Effector memory CD4-positive, alpha-beta T cell (primary cell): ENCODE measurements around the gene SKA3.

ENCODE experiments used
- DNase-seq, 3 donors: peaks; one replicate each; pipeline ENCODE4 v3.0.0-alpha.2; 2020
- H3K27ac ChIP-seq: 2 replicates; pipeline ENCODE4 v1.7.0; 2013; ENCODE audit warnings: mild to moderate bottlenecking, low read length, moderate library complexity; ENCODE audit not compliant: insufficient read depth, poor library complexity, severe bottlenecking
- H3K27me3 ChIP-seq: replicated peaks from 2 replicates; pipeline ENCODE4 v1.7.0; 2013; ENCODE audit warnings: mild to moderate bottlenecking, low read length; ENCODE audit not compliant: insufficient read depth, control insufficient read depth, poor library complexity, severe bottlenecking
- H3K36me3 ChIP-seq: 2 replicates; pipeline ENCODE4 v1.7.0; 2013; ENCODE audit warnings: mild to moderate bottlenecking, low read length, moderate library complexity; ENCODE audit not compliant: control insufficient read depth, insufficient read depth
- H3K4me1 ChIP-seq: 2 replicates; pipeline ENCODE4 v1.7.0; 2013; ENCODE audit warnings: low read length, mild to moderate bottlenecking; ENCODE audit not compliant: control insufficient read depth, insufficient read depth, poor library complexity, severe bottlenecking
- H3K4me3 ChIP-seq: 2 replicates; pipeline ENCODE4 v1.7.0; 2013; ENCODE audit warnings: low read length, low read depth, mild to moderate bottlenecking; ENCODE audit not compliant: insufficient read depth, poor library complexity, severe bottlenecking
- H3K9me3 ChIP-seq: 2 replicates; pipeline ENCODE4 v1.7.0; 2013; ENCODE audit warnings: mild to moderate bottlenecking, low read length, moderate library complexity; ENCODE audit not compliant: control insufficient read depth

SKA3 gene

DNA sequence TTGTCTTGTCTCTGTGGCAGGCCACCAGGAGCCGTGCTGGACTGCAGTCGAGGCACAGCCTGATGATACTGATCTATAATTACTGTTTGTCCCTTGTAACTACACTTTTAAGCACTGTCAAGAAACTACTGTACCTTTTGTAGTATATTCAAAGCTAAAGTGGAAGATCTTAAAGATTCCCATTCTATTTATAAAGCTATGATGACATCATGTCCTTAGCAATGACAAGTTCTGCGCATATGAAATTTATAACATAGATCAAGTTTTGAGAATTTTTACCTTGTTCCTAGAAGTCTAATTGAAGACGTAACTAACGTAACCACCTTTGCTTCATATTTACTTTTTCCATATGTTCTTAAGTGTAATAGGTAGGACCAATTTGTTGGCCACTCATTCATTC, 58.2 kb downstream of the SKA3 start:
- H3K27ac ChIP-seq: no peak overlapping the region
- no peaks in the 10 kb centered on the region for H3K36me3 ChIP-seq
- H3K4me3 ChIP-seq: no peak overlapping the region
- no peaks in the 10 kb centered on the region for H3K9me3 ChIP-seq
- H3K4me1 ChIP-seq: no peaks in the 10 kb centered on the region
- H3K27me3 ChIP-seq: no peaks in the 10 kb centered on the region
- DNase-seq: no peak

DNA sequence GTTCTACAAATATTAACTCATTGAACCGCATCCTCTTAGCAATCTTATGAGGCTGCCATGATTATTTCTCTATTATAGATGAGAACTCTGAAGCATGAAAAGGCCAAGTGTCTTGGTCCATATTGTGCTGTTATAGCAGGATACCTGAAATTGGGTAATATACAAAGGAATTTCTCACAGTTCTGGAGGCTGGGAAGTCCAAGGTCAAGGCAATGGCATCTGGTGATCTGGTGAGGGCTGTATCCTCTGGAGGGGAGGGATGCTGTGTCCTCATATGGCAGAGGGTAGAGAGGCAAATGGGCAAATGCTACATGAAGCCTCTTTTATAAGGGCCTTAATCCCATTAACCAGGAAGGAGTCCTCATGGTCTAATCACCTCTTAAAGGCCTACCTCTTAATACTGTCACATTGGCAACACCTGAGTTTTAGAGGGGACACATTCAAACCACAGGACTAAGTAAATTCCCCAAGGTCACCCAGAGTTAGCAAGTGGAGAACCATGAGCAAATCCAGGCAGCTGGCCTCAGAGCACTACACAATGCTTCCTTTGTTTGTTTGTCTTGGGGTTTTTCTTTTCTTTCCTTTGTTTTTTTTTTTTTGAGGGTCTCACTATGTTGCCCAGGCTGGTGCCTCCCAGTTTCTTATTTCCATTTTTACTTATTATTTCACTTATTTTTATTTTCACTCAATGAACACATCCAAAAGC, 59.1 kb downstream of the SKA3 start:
- Histone ChIP-seq H3K27ac (no peak overlapping the region), H3K36me3 (no peaks in the 10 kb centered on the region), H3K4me3 (no peak overlapping the region), H3K4me1 (no peaks in the 10 kb centered on the region), H3K27me3 (no peaks in the 10 kb centered on the region), H3K9me3 (no peaks in the 10 kb centered on the region)
- no peak for DNase-seq

DNA sequence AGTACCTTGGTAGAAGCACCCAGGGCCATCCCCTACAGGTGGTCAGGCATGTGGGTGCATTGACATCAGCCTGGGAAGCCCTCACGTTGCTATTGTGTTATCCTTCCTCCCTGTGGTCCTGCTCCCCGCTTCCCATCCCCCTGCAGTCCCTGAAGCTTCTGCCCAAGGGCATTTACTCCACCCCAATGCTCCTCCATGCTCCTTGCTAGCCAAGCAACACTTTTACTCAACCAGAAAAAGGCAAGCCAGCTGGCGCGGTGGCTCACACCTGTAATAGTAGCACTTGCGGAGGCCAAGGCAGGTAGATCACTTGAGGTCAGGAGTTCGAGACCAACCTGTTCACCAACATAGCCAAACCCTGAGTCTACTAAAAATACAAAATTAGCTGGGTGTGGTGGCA, 60.2 kb downstream of the SKA3 start:
- Histone ChIP-seq H3K27me3 (no peaks in the 10 kb centered on the region), H3K27ac (no peak overlapping the region), H3K4me3 (no peak overlapping the region), H3K36me3 (no peaks in the 10 kb centered on the region), H3K4me1 (no peaks in the 10 kb centered on the region), H3K9me3 (no peaks in the 10 kb centered on the region)
- DNase-seq: no peak

DNA sequence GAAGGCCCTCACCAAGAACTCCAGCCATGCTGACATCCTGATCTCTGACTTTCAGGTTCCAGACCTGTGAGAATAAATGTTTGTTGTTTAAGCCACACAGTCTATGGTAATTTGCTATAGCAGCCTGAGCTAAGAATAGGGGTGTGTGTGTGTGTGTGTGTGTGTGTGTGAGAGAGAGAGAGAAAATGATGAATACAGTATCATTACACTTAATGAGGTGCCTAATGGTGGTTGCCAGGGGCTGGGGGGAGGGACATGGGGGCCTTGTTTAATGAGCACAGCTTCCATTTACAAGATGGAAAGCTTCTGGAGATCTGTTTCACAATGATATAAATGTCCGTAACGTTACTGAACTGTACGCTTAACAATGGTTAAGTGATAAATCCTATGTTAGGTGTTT, 61.1 kb downstream of the SKA3 start:
- no peaks in the 10 kb centered on the region for H3K36me3 ChIP-seq
- H3K4me1 ChIP-seq: no peaks in the 10 kb centered on the region
- no peak overlapping the region for H3K4me3 ChIP-seq
- H3K27me3 ChIP-seq: no peaks in the 10 kb centered on the region
- H3K27ac ChIP-seq: no peak overlapping the region
- H3K9me3 ChIP-seq: no peaks in the 10 kb centered on the region
- DNase-seq: no peak

DNA sequence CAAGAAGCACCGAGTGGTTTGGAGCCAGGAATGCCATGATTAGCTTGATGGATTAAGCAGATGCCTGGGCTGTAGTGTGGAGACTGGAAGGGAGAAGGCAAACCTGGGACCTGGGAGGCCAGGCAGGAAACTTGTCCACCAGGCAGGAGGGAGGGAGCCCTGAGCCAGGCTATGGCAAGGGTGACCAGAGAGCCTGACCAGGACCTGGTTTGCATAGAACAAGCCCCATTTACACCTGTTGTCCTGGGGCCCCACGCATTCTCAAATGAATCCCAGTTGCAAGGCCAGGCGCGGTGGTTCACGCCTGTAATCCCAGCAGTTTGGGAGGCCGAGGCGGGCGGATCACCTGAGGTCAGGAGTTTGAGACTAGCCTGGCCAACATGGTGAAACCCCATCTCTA, 64.8 kb downstream of the SKA3 start:
- Histone ChIP-seq H3K36me3 (no peaks in the 10 kb centered on the region), H3K4me3 (no peak overlapping the region), H3K27ac (no peak overlapping the region), H3K9me3 (no peaks in the 10 kb centered on the region), H3K27me3 (no peaks in the 10 kb centered on the region), H3K4me1 (no peaks in the 10 kb centered on the region)
- no peak for DNase-seq

DNA sequence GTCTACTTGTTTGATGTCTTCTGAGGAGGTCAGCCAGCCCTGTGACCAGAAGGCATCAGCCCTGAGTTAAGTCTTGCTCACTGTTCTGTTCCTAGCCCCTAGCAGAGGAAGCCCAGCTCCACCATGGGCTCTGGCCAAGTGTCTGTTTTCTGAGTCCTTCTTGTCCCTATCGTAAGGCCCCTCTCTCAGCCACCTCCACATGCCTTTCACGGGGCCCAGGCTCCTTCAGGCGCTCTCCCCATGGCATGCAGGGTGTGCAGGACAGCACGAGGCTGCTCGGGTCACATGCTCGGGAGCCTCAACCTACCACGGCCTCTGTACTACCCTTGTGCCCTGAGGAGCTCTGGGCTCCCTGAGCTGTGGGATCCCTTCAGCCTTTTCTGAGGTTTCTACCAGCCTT, 67.2 kb downstream of the SKA3 start:
- H3K27me3 ChIP-seq: no peaks in the 10 kb centered on the region
- no peaks in the 10 kb centered on the region for H3K36me3 ChIP-seq
- H3K9me3 ChIP-seq: no peaks in the 10 kb centered on the region
- no peak for DNase-seq
- H3K27ac ChIP-seq: no peak overlapping the region
- H3K4me3 ChIP-seq: no peak overlapping the region
- no peaks in the 10 kb centered on the region for H3K4me1 ChIP-seq

DNA sequence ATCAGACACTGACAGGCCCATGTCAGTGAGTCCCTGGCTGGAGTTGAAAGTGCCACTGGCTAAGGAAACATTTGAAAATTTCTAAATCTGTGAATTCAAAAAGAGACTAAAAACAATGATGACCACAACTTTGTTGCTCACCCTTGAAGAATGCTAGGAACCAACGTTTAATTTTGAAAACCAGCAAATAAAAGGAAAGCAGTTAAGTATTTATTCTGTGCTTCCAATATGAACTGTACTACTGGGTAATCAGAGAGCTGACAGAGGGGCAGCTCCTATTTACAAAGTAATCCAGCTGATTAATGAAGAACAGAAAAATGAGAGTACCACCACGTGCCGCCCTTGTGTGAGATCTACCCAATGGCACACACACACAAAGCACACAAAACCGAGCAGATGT, 70.3 kb downstream of the SKA3 start:
- Histone ChIP-seq H3K36me3 (no peaks in the 10 kb centered on the region), H3K9me3 (no peaks in the 10 kb centered on the region), H3K27ac (no peak overlapping the region), H3K27me3 (no peaks in the 10 kb centered on the region), H3K4me3 (no peak overlapping the region), H3K4me1 (no peaks in the 10 kb centered on the region)
- no peak for DNase-seq

DNA sequence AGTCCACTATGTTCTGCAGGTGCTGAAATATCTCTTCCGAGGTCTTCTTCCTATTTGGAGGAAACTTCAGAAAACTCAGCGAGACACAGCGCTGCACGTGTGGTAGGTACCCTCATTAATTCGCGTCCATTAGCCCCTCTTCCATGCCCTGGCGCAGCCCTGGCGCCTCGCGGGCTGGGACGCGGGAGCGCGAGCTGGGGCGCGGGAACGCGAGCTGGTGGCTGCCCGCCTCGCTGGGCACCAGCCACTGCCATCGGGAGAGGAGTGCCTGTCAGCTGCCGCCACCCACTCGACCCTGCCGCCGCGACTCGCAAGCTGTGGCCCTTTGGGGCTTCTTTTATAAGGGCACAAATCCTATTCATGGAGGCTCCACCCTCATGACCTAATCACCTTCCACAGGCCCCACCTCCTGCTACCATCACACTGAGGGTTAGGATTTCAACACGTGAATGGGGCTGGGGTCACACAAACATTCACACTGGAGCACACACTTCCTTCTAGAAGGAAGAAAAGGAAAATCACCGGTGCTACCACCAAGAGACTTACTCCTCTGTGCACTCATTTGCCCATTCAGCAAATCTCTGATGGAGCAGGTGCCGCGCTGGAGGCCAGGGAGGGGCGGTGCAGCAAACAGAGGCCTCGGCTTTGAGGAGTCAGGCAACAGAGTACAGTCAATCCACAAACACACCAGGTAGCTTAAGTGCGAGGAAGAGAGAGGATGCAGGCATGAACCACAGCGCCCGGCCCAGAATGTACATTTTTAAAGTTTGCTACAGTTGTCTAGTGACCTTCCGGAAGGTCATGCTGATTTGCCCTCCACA, 71.9 kb downstream of the SKA3 start:
- no peak for DNase-seq
- H3K4me1 ChIP-seq: no peaks in the 10 kb centered on the region
- no peaks in the 10 kb centered on the region for H3K27me3 ChIP-seq
- no peaks in the 10 kb centered on the region for H3K9me3 ChIP-seq
- H3K27ac ChIP-seq: no peak overlapping the region
- H3K36me3 ChIP-seq: no peaks in the 10 kb centered on the region
- no peak overlapping the region for H3K4me3 ChIP-seq
